Right lung (tissue), 5 donors: ENCODE measurements around the gene ELFN1. TPM values are rescaled to one million over a fixed set of nuclear protein-coding genes. Genes with fewer than 3 reads are reported as not detected.

ENCODE experiments used
- DNase-seq, 2 donors: peaks; one replicate each; pipeline ENCODE4 v3.0.0-alpha.2; 2013
- polyA plus RNA-seq, 5 donors: library from polyadenylated mRNA; unstranded; fragments of 120-200 nt; gene quantifications; one replicate each; pipeline versions ENCODE4 v1.2.1 to v1.2.3, GENCODE V29; 2013; ENCODE audit warnings: inconsistent platforms in 1 of 5, low replicate concordance in 1 of 5; ENCODE audit not compliant: insufficient read length in 5 of 5, insufficient read depth in 1 of 5

ELFN1 gene
- polyA plus RNA-seq, 5 donors, result 1.6 to 4.3 (median 2.7) TPM

- DNase-seq, result no peak
Observed at GRCh38 chr7:1662767-1663166, 7.3 kb upstream of the ELFN1 start.

DNA sequence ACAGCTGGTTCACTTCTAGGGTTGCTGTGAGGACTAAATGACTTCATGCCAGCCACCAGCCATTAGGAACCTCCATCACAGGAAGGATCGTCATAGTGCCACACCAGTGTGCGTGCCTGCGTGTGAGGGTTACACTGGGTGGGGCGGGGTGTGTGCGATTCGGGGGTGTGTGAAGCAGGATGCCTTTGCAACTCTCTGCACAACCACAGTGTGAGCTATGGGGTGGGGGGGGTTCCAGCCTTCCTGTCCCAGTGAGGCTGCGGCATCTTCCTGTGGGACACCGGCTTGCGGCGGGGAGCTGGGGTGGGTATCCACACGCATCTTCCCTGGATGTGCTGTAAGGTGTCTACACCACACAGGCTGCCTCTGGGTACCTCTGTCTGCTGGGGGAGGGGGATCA, 6.9 kb upstream of the ELFN1 start:
- DNase-seq, result no peak

- no peak for DNase-seq
Observed at GRCh38 chr7:1663857-1664651, 6.0 kb upstream of the ELFN1 start.

DNA sequence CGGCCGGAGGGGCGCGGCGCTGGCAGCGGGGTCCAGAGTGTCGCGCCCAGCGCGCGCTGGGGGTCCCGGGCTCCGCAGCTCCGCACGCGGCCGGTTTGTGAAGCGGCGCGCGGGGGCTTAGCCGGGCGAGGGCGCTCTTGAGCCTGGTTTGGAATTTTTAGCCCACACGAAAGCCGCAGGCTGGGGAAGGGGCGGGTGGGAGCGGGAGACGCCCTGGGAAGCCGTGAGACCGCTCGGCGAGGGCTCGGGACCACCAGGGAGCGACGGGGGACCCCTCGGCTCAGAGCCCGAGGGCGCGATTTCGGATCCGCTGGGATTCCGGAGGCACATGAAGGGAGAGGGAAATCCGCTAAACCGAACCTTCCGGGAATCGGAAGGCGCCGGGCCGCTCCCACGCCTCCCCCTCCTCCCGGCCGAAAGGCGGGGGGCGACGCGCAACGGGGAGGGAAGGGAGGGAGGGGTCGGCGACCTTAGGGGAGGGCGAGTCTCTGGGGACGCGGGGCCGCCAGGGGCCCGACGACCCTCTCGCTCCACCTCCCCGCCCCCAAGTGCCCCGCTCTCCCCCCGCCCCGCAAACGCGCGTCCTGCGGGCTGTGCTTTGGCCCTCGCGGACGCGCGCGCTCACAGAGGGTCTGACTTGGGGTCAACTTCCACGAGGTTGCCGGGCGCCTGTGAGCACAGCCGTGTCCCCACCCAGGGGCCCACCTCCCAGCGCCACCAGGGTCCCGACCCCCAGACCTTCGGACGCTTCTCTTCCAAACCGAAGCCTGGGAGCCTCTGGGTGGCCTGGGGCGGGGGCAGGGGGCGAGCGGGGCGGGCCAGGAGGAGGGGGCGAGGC, 5.1 kb upstream of the ELFN1 start:
- peak; percentile 75 for DNase-seq

GRCh38 chr7:1665549-1666316, 4.3 kb upstream of the ELFN1 start:
- no peak for DNase-seq

GRCh38 chr7:1666317-1666822, 3.7 kb upstream of the ELFN1 start:
- no peak for DNase-seq

- DNase-seq, result no peak
Observed at GRCh38 chr7:1666823-1667565, 3.1 kb upstream of the ELFN1 start.

GRCh38 chr7:1667566-1668395, 2.3 kb upstream of the ELFN1 start:
- no peak for DNase-seq

- DNase-seq, result no peak
Observed at GRCh38 chr7:1668396-1669063, 1.5 kb upstream of the ELFN1 start.

- DNase-seq, result no peak
Observed at GRCh38 chr7:1669064-1669951, 769 bp upstream of the ELFN1 start.

- DNase-seq, result no peak
Observed at GRCh38 chr7:1670894-1671593, 967 bp downstream of the ELFN1 start.

GRCh38 chr7:1671594-1672451, 1.7 kb downstream of the ELFN1 start:
- no peak for DNase-seq

DNA sequence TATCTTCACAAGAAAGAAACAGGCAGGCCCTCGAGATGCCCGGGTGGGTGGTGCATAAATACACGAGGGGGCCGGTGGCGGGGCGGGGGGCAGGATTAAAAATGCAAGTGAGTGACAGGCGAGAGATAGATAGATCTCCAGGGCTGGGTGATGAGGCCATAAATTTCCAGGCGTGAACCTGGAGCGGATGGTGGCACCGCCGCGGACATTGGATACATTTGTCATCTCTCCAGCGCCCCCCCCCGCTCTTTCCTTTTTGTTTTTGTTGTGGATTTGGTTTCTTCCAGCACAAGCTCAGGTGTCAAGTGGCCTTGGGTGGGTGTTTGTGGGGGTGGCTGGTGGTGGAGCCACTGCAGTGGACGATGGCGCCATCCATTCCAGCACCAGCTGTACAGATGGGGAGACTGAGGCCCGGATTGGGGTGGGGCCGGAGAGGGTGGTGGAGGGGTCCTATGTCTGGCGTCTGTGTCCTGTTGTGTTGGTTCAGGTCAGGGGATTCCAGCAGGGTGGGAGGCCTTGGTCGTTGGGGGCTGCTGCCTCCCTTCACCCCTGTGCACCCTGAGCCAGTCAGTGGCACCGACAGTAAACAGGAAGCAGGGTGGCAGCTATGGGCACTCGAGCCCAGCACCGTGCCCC, 2.9 kb downstream of the ELFN1 start:
- DNase-seq, result no peak

DNA sequence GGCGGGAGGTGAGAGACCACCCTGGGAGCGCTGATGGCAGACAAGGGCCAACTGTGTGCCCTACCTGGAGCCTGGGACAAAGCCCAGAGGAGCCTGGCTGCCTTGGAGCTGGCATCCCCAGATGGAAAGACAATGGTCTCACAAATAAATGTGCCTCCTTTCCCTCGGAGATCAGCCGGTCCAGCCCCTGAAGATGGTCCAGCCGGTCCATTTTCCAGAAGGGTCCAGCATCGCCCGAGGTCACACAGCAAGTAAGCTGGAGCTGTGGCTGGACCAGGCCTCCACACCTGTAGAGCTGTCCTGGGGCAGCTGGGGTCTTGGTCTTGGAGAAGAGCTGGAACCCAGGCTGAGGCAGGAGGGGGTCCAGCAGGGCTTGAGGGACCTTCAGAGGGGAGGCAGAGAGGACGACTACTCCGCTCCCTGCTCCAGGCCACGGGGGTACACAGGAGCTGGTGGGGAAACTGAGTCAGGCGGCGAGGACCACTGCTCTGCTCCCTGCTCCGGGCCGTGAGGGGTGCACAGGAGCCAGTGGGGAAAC, 3.6 kb downstream of the ELFN1 start:
- no peak for DNase-seq

GRCh38 chr7:1674161-1675035, 4.3 kb downstream of the ELFN1 start:
- no peak for DNase-seq
